Left lung (tissue), 10 donors: ENCODE data around the gene OTOG. TPM values are rescaled to one million over a fixed set of nuclear protein-coding genes. Genes with fewer than 3 reads are reported as not detected.
A peak's percentile ranks its signal among the peaks of the same experiment; 100 is the strongest.

Source experiments
- ATAC-seq: fragments of 200-7000 bp; cut with Tn5 transposase; one replicate; pipeline ENCODE4 v1.9.1; 2020; ENCODE audit warnings: moderate library complexity
- DNase-seq, 4 donors: peaks; one replicate each; pipeline ENCODE4 v3.0.0-alpha.2; 2013 to 2020
- H3K27ac ChIP-seq, 2 donors: fragments of 200-600 bp; sonication (generic) in 1 of 2; one replicate each; pipeline versions ENCODE4 v1.5.0 to v1.8.0; 2020 to 2021
- H3K27me3 ChIP-seq, 2 donors: fragments of 200-600 bp; sonication (generic) in 1 of 2; one replicate each; pipeline versions ENCODE4 v1.5.0 to v1.8.0; 2020 to 2021
- H3K36me3 ChIP-seq, 2 donors: fragments of 200-600 bp; sonication (generic) in 1 of 2; one replicate each; pipeline versions ENCODE4 v1.5.0 to v1.8.0; 2020 to 2021
- H3K4me1 ChIP-seq, 2 donors: fragments of 200-600 bp; one replicate each; pipeline ENCODE4 v1.8.0; 2021
- H3K4me3 ChIP-seq, 2 donors: fragments of 200-600 bp; sonication (generic) in 1 of 2; one replicate each; pipeline versions ENCODE4 v1.5.0 to v1.8.0; 2020 to 2021; ENCODE audit warnings: mild to moderate bottlenecking in 1 of 2
- H3K9me3 ChIP-seq, 2 donors: fragments of 200-600 bp; sonication (generic) in 1 of 2; one replicate each; pipeline versions ENCODE4 v1.5.0 to v1.8.0; 2020 to 2021
- CTCF ChIP-seq, 2 donors: fragments of 200-600 bp; sonication (generic) in 1 of 2; IDR thresholded peaks; one replicate each; pipeline versions ENCODE4 v1.5.0 to v1.8.0; 2021; ENCODE audit warnings: antibody characterized with exemption in 2 of 2
- intact Hi-C, 2 donors: fragments of 100-400 bp; cut with DNase I; formaldehyde crosslinking; loops; one replicate each; pipeline versions ENCODE4 v1.11.2 to v1.14.2; 2022
- polyA plus RNA-seq, 6 donors: library from polyadenylated mRNA; unstranded; fragments of 120-200 nt; gene quantifications; one replicate each; pipeline ENCODE4 v1.2.1, GENCODE V29; 2013; ENCODE audit not compliant: insufficient read length in 6 of 6
- total RNA-seq, 2 donors: library from RNA; stranded (reverse); fragmentation: NEBNext Ultra II Directional; extraction: Animal tissue kit (Norgen Biotek cat#: 25700); gene quantifications; one replicate each; pipeline ENCODE4 v1.2.1, GENCODE V29; 2021
- donor health status: DM: no; HTN: yes; CAD: no.
- donor health status: DM: no; HTN: no; CAD: no.

OTOG gene
- total and polyA plus RNA-seq, 8 donors = 0.04 to 0.24 (median 0.11) TPM; not detected in 2

GRCh38 chr11:17609291-17610084 lies 62.4 kb downstream of the OTOG start:
- intact Hi-C loops = no loop called here

DNA sequence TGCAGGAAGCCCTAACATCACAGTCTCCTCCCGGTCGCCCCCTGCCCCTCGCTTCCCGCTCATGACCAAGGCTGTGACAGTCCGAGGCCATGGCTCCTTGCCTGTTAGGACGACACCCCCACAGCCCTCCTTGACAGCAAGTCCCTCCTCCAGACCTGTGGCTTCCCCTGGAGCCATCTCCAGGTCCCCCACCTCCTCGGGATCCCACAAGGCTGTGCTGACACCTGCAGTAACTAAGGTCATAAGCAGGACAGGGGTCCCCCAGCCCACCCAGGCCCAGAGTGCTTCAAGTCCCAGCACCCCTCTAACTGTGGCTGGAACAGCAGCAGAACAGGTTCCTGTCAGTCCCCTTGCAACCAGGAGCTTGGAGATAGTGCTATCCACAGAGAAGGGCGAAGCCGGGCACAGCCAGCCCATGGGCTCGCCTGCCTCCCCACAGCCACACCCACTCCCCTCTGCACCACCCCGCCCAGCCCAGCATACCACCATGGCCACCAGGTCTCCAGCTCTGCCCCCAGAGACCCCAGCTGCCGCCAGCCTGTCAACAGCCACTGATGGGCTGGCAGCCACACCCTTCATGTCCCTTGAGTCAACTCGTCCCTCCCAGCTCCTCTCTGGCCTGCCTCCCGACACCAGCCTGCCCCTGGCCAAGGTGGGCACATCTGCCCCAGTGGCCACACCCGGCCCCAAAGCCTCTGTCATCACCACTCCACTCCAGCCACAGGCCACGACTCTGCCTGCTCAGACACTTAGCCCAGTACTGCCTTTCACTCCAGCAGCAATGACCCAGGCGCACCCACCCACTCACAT lies 63.2 kb downstream of the OTOG start:
- ATAC-seq = no peak
- Histone ChIP-seq H3K27ac (no peak overlapping the region), H3K9me3 (no peaks in the 10 kb centered on the region), H3K4me3 (no peak overlapping the region), H3K4me1 (no peaks in the 10 kb centered on the region), H3K27me3 (peaks cover 0 to 8% of the 10 kb centered on the region in 2 donors), H3K36me3 (no peaks in the 10 kb centered on the region)
- no peak for TF ChIP-seq CTCF (IDR thresholded peaks at IDR 0.05)
- intact Hi-C loops = no loop called here
- peak in 1 of 4 donors; percentile 24 for DNase-seq

More at GRCh38 chr11:17609291-17610084, 62.4 kb downstream of the OTOG start:
- TF ChIP-seq CTCF (IDR thresholded peaks at IDR 0.05) = no peak
- no peak for ATAC-seq
- no peaks in the 10 kb centered on the region for H3K4me1 ChIP-seq
- no peak overlapping the region for H3K4me3 ChIP-seq
- no peak overlapping the region for H3K27ac ChIP-seq
- H3K9me3 ChIP-seq = no peaks in the 10 kb centered on the region
- peak in 1 of 4 donors; percentile 19 for DNase-seq
- peaks cover 0 to 8% of the 10 kb centered on the region in 2 donors for H3K27me3 ChIP-seq
- no peaks in the 10 kb centered on the region for H3K36me3 ChIP-seq

- Histone ChIP-seq H3K4me1 (no peaks in the 10 kb centered on the region), H3K36me3 (no peaks in the 10 kb centered on the region), H3K9me3 (no peaks in the 10 kb centered on the region), H3K27ac (no peak overlapping the region), H3K27me3 (peaks cover 0 to 15% of the 10 kb centered on the region in 2 donors), H3K4me3 (no peak overlapping the region)
- TF ChIP-seq CTCF (IDR thresholded peaks at IDR 0.05) = no peak
- DNase-seq = peak in 1 of 4 donors; percentile 56
- intact Hi-C loops = no loop called here
- no peak for ATAC-seq
Observed at GRCh38 chr11:17611049-17611448, 64.0 kb downstream of the OTOG start.

GRCh38 chr11:17611503-17612220 lies 64.6 kb downstream of the OTOG start:
- Histone ChIP-seq H3K27me3 (peaks cover 0 to 17% of the 10 kb centered on the region in 2 donors), H3K4me3 (no peak overlapping the region), H3K9me3 (no peaks in the 10 kb centered on the region), H3K27ac (no peak overlapping the region), H3K4me1 (no peaks in the 10 kb centered on the region), H3K36me3 (no peaks in the 10 kb centered on the region)
- ATAC-seq (no peak), DNase-seq (peak in 1 of 4 donors; percentile 14)
- intact Hi-C loops = no loop called here
- no peak for TF ChIP-seq CTCF (IDR thresholded peaks at IDR 0.05)
